GM12874 (cell line): ENCODE data around the gene MMP2.

Experiments
- CTCF ChIP-seq: IDR thresholded peaks from 2 replicates; pipeline ENCODE4 v1.5.1; 2011; ENCODE audit warnings: low read depth, mild to moderate bottlenecking, control low read depth, low read length, moderate library complexity; ENCODE audit not compliant: insufficient read depth

The MMP2 gene

GRCh38 chr16:55438281-55438680 lies 40.7 kb upstream of the MMP2 start:
- no peak for TF ChIP-seq CTCF

- TF ChIP-seq CTCF, result no peak
Measured at GRCh38 chr16:55439101-55439690, 39.8 kb upstream of the MMP2 start.

- TF ChIP-seq CTCF, result no peak
Measured at GRCh38 chr16:55443434-55444346, 35.3 kb upstream of the MMP2 start.

GRCh38 chr16:55444754-55445485 lies 34.1 kb upstream of the MMP2 start:
- no peak for TF ChIP-seq CTCF

- no peak for TF ChIP-seq CTCF
Measured at GRCh38 chr16:55447231-55447630, 31.8 kb upstream of the MMP2 start.

- TF ChIP-seq CTCF, result no peak
Measured at GRCh38 chr16:55452996-55453395, 26.0 kb upstream of the MMP2 start.

- no peak for TF ChIP-seq CTCF
Measured at GRCh38 chr16:55453909-55454308, 25.1 kb upstream of the MMP2 start.
